ENCODE measurements around the gene MORN2.
A peak's percentile ranks its signal among the peaks of the same experiment; 100 is the strongest.

The MORN2 gene

DNA sequence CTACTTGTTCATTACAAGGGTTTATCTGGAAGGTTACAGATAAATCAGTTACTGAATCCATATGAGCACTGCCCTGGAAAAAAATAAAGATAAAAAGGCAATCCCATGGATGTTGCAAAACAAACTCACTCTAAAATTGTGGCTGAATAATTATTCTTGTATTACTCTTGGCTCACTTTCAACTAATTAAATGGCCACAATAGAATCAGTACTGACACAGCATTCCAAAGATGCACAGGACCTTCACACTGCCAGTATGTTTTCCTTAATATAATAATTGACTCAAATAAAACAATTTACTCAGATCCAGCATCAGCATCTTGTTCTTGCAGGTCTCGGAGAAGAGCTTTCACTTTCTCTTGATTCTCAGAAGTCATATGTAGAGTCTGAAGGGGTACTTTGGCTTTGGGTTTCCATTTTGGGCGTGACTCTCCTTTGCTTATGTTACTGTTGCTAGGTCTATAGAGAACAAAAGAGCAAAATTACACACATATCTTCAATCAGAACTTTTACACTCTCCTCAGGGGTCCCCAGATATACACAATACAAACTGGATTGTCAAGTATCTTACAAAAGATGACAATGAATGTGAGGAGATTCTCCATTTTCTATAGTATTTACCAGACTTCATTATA, 12.6 kb upstream of the MORN2 start:
- no peak overlapping the region for H2BK15ac ChIP-seq (replicated peaks; ENCODE audit: low read depth)
- no peaks in the 10 kb centered on the region for H3K36me3 ChIP-seq (ENCODE audit: control insufficient read depth, insufficient read depth, low read length)
- peak; percentile 61 for DNase-seq
- no peaks in the 10 kb centered on the region for H3K79me1 ChIP-seq (ENCODE audit: low read length)
- no peak overlapping the region for H2BK5ac ChIP-seq (ENCODE audit: low read length)
- no peaks in the 10 kb centered on the region for H3K4me1 ChIP-seq (ENCODE audit: control insufficient read depth, low read depth, low read length)
- no peak overlapping the region for H3K4me2 ChIP-seq (ENCODE audit: low read length)
- no peak overlapping the region for H3K4ac ChIP-seq (ENCODE audit: low read depth, low read length)
- no peak overlapping the region for H3K56ac ChIP-seq (ENCODE audit: low read length)
- no peak overlapping the region for H4K5ac ChIP-seq (ENCODE audit: low read length)
- no peak overlapping the region for H3K18ac ChIP-seq (ENCODE audit: low read length)
- no peaks in the 10 kb centered on the region for H3K79me2 ChIP-seq (ENCODE audit: control insufficient read depth, insufficient read depth, low read length)
- WGBS (ENCODE audit: extremely low coverage, insufficient coverage, low lambda C conversion rate) = no CpG with 5 or more reads among the region's 2 CpGs
- no peak overlapping the region for H2AK5ac ChIP-seq (ENCODE audit: low read length)
- no peak overlapping the region for H4K8ac ChIP-seq (ENCODE audit: low read depth, low read length)
- H2BK120ac ChIP-seq (ENCODE audit: low read depth, low read length) = no peak overlapping the region
- no peak overlapping the region for H3K27ac ChIP-seq (ENCODE audit: low read depth, low read length)
- no peak overlapping the region for H3K4me3 ChIP-seq (ENCODE audit: low read length)
- H3K27me3 ChIP-seq (ENCODE audit: insufficient read depth, low read length, poor library complexity) = no peaks in the 10 kb centered on the region
- no peak overlapping the region for H3K9ac ChIP-seq (ENCODE audit: low read length)
- H3K23ac ChIP-seq (ENCODE audit: low read length) = no peak overlapping the region

DNA sequence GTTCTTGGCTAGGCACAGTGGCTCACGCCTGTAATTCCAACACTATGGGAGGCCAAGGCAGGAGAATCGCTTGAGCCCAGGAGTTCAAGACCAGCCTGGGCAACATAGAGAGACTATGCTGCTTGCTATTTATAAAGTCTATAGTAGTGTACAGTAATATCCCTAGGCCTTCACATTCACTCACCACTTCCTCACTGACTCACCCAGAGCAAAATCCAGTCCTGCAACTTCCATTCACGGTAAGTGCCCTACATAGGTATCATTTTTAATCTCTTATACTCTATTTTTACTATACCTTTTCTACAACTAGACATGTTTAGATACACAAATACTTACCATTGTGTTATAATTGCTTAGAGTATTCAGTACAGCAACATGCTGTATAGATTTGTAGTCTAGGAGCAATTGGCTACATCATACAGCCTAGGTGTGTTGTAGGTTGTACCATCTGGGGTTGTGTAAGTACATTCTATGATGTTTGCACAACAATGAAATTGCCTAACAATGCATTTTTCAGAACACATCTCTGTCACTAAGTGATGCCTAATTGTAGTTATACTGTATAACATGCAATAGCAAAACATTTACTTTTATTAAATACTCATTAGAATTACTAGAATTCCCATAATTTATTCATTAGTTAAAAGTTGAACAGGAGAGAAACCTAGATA, 8.9 kb upstream of the MORN2 start:
- Histone ChIP-seq H3K4me1 (ENCODE audit: control insufficient read depth, low read depth, low read length) (no peaks in the 10 kb centered on the region), H3K4me2 (ENCODE audit: low read length) (no peak overlapping the region), H3K4ac (ENCODE audit: low read depth, low read length) (no peak overlapping the region), H2BK15ac (replicated peaks; ENCODE audit: low read depth) (no peak overlapping the region), H4K5ac (ENCODE audit: low read length) (no peak overlapping the region), H4K8ac (ENCODE audit: low read depth, low read length) (no peak overlapping the region), H3K36me3 (ENCODE audit: control insufficient read depth, insufficient read depth, low read length) (no peaks in the 10 kb centered on the region), H3K56ac (ENCODE audit: low read length) (no peak overlapping the region), H3K18ac (ENCODE audit: low read length) (no peak overlapping the region), H3K79me1 (ENCODE audit: low read length) (no peaks in the 10 kb centered on the region), H3K79me2 (ENCODE audit: control insufficient read depth, insufficient read depth, low read length) (no peaks in the 10 kb centered on the region), H2BK120ac (ENCODE audit: low read depth, low read length) (no peak overlapping the region), H2BK5ac (ENCODE audit: low read length) (no peak overlapping the region), H3K27me3 (ENCODE audit: insufficient read depth, low read length, poor library complexity) (no peaks in the 10 kb centered on the region), H3K9ac (ENCODE audit: low read length) (no peak overlapping the region), H3K27ac (ENCODE audit: low read depth, low read length) (no peak overlapping the region), H2AK5ac (ENCODE audit: low read length) (no peak overlapping the region), H3K4me3 (ENCODE audit: low read length) (no peak overlapping the region), H3K23ac (ENCODE audit: low read length) (no peak overlapping the region)
- no CpG with 5 or more reads among the region's 3 CpGs for WGBS (ENCODE audit: extremely low coverage, insufficient coverage, low lambda C conversion rate)
- no peak for DNase-seq

DNA sequence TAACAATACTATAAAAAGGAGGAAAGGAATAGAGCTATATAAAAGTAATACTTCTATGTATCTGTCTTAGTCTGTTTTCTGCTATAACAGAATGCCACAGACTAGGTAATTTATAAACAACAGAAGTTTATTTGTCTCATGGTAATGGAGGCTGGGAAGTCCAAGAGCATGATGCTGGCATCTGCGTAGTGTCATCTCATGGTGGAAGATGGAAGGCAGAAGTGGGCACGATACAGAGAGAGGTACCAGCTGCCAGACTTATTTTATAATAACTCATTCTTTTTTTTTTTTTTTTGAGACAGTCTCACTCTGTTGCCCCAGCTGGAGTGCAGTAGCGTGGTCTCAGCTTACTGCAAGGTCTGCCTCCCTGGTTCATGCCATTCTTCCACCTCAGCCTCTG, 4.3 kb upstream of the MORN2 start:
- H3K9ac ChIP-seq (ENCODE audit: low read length) = no peak overlapping the region
- H3K79me2 ChIP-seq (ENCODE audit: control insufficient read depth, insufficient read depth, low read length) = peaks cover 6% of the 10 kb centered on the region
- no peak for DNase-seq
- no peak overlapping the region for H4K8ac ChIP-seq (ENCODE audit: low read depth, low read length)
- no peak overlapping the region for H2BK15ac ChIP-seq (replicated peaks; ENCODE audit: low read depth)
- no peak overlapping the region for H2AK5ac ChIP-seq (ENCODE audit: low read length)
- H3K4me2 ChIP-seq (ENCODE audit: low read length) = no peak overlapping the region
- no peak overlapping the region for H3K23ac ChIP-seq (ENCODE audit: low read length)
- H3K18ac ChIP-seq (ENCODE audit: low read length) = no peak overlapping the region
- H3K4ac ChIP-seq (ENCODE audit: low read depth, low read length) = no peak overlapping the region
- H3K27ac ChIP-seq (ENCODE audit: low read depth, low read length) = no peak overlapping the region
- no CpG with 5 or more reads among the region's 3 CpGs for WGBS (ENCODE audit: extremely low coverage, insufficient coverage, low lambda C conversion rate)
- H3K4me3 ChIP-seq (ENCODE audit: low read length) = no peak overlapping the region
- H3K56ac ChIP-seq (ENCODE audit: low read length) = no peak overlapping the region
- H3K27me3 ChIP-seq (ENCODE audit: insufficient read depth, low read length, poor library complexity) = no peaks in the 10 kb centered on the region
- H3K4me1 ChIP-seq (ENCODE audit: control insufficient read depth, low read depth, low read length) = peaks cover 2% of the 10 kb centered on the region
- peaks cover 6% of the 10 kb centered on the region for H3K79me1 ChIP-seq (ENCODE audit: low read length)
- no peak overlapping the region for H2BK120ac ChIP-seq (ENCODE audit: low read depth, low read length)
- H2BK5ac ChIP-seq (ENCODE audit: low read length) = no peak overlapping the region
- H3K36me3 ChIP-seq (ENCODE audit: control insufficient read depth, insufficient read depth, low read length) = no peaks in the 10 kb centered on the region
- no peak overlapping the region for H4K5ac ChIP-seq (ENCODE audit: low read length)

DNA sequence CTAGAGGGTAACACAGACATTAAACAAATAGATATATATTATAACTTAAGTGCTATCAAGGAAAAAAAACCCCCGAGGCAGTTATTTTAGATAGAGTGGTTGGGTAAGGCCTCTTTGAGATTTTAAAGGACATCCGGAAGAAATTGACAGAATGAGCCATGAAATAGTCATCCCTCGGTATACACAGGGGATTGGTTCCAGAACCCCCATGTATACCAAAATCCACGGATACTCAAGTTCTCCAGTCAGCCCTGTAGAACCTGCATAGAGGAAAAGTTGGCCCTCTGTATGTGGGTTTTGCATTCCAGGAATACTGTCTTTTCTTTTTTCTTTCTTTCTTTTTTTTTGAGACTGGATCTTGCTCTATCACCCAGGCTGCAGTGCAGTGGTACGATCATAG, 2.0 kb upstream of the MORN2 start:
- Histone ChIP-seq H2BK15ac (replicated peaks; ENCODE audit: low read depth) (no peak overlapping the region), H3K79me1 (ENCODE audit: low read length) (peaks cover 6% of the 10 kb centered on the region), H3K4me1 (ENCODE audit: control insufficient read depth, low read depth, low read length) (peaks cover 2% of the 10 kb centered on the region), H4K8ac (ENCODE audit: low read depth, low read length) (no peak overlapping the region), H3K27ac (ENCODE audit: low read depth, low read length) (no peak overlapping the region), H3K56ac (ENCODE audit: low read length) (no peak overlapping the region), H3K4me2 (ENCODE audit: low read length) (no peak overlapping the region), H3K4me3 (ENCODE audit: low read length) (no peak overlapping the region), H2BK120ac (ENCODE audit: low read depth, low read length) (no peak overlapping the region), H3K9ac (ENCODE audit: low read length) (no peak overlapping the region), H3K36me3 (ENCODE audit: control insufficient read depth, insufficient read depth, low read length) (no peaks in the 10 kb centered on the region), H2BK5ac (ENCODE audit: low read length) (no peak overlapping the region), H3K23ac (ENCODE audit: low read length) (no peak overlapping the region), H4K5ac (ENCODE audit: low read length) (no peak overlapping the region), H3K79me2 (ENCODE audit: control insufficient read depth, insufficient read depth, low read length) (peaks cover 6% of the 10 kb centered on the region), H2AK5ac (ENCODE audit: low read length) (no peak overlapping the region), H3K27me3 (ENCODE audit: insufficient read depth, low read length, poor library complexity) (no peaks in the 10 kb centered on the region), H3K4ac (ENCODE audit: low read depth, low read length) (no peak overlapping the region), H3K18ac (ENCODE audit: low read length) (no peak overlapping the region)
- WGBS (ENCODE audit: extremely low coverage, insufficient coverage, low lambda C conversion rate) = no CpG with 5 or more reads among the region's 5 CpGs
- DNase-seq = no peak

DNA sequence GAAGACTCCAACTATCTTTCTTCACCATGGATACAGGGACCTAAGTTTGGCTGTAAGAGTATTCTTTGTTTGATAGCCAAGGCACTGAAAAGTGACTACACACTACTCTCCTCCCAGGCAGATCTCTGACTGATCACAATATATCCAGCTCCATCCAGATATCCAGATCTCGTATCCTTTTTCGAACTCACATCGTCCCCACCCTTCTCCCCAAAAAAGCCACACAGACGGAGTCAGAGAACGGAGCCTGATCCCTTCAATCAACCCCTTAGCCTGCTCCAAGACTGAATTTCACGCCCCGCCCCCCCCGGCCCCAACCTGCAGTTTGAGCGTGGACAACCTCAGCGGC, 575 bp upstream of the MORN2 start:
- peak overlapping the region; percentile 97 for H3K4me3 ChIP-seq (ENCODE audit: low read length)
- peak overlapping the region; percentile 96 for H3K56ac ChIP-seq (ENCODE audit: low read length)
- H4K8ac ChIP-seq (ENCODE audit: low read depth, low read length) = no peak overlapping the region
- H4K5ac ChIP-seq (ENCODE audit: low read length) = no peak overlapping the region
- H3K23ac ChIP-seq (ENCODE audit: low read length) = no peak overlapping the region
- WGBS (ENCODE audit: extremely low coverage, insufficient coverage, low lambda C conversion rate) = no CpG with 5 or more reads among the region's 10 CpGs
- no peak overlapping the region for H2BK15ac ChIP-seq (replicated peaks; ENCODE audit: low read depth)
- H3K4me2 ChIP-seq (ENCODE audit: low read length) = peak overlapping the region; percentile 26
- H3K27ac ChIP-seq (ENCODE audit: low read depth, low read length) = no peak overlapping the region
- no peak overlapping the region for H3K4ac ChIP-seq (ENCODE audit: low read depth, low read length)
- H3K79me1 ChIP-seq (ENCODE audit: low read length) = peaks cover 6% of the 10 kb centered on the region
- H2BK5ac ChIP-seq (ENCODE audit: low read length) = no peak overlapping the region
- DNase-seq = no peak
- peaks cover 6% of the 10 kb centered on the region for H3K79me2 ChIP-seq (ENCODE audit: control insufficient read depth, insufficient read depth, low read length)
- H2BK120ac ChIP-seq (ENCODE audit: low read depth, low read length) = no peak overlapping the region
- no peak overlapping the region for H2AK5ac ChIP-seq (ENCODE audit: low read length)
- H3K9ac ChIP-seq (ENCODE audit: low read length) = peak overlapping the region; percentile 88
- no peaks in the 10 kb centered on the region for H3K27me3 ChIP-seq (ENCODE audit: insufficient read depth, low read length, poor library complexity)
- H3K18ac ChIP-seq (ENCODE audit: low read length) = no peak overlapping the region
- H3K4me1 ChIP-seq (ENCODE audit: control insufficient read depth, low read depth, low read length) = peaks cover 2% of the 10 kb centered on the region
- H3K36me3 ChIP-seq (ENCODE audit: control insufficient read depth, insufficient read depth, low read length) = no peaks in the 10 kb centered on the region

DNA sequence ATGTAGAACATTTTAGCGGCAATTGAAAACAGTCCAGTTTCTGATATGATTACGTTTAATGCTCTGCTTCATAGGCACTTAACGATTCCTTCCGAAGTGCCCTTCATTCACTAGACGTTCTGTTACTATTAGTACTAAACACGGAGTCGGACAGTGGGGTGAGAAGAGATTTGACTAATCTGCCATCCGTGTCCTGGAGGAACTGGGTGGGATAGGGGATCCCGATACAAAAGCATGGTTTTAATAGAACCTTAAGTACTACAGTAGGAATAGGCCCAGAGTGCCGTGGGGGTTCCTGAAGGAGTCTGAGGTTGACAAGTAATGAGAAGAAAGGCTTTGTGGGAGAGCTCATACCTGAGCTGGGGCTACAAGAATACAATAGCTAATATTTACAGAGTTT, 631 bp downstream of the MORN2 start:
- H2AK5ac ChIP-seq (ENCODE audit: low read length) = no peak overlapping the region
- no peak overlapping the region for H2BK120ac ChIP-seq (ENCODE audit: low read depth, low read length)
- no CpG with 5 or more reads among the region's 10 CpGs for WGBS (ENCODE audit: extremely low coverage, insufficient coverage, low lambda C conversion rate)
- peaks cover 6% of the 10 kb centered on the region for H3K79me1 ChIP-seq (ENCODE audit: low read length)
- no peak for DNase-seq
- peaks cover 2% of the 10 kb centered on the region for H3K4me1 ChIP-seq (ENCODE audit: control insufficient read depth, low read depth, low read length)
- H4K8ac ChIP-seq (ENCODE audit: low read depth, low read length) = no peak overlapping the region
- no peak overlapping the region for H2BK5ac ChIP-seq (ENCODE audit: low read length)
- H3K27ac ChIP-seq (ENCODE audit: low read depth, low read length) = no peak overlapping the region
- H3K36me3 ChIP-seq (ENCODE audit: control insufficient read depth, insufficient read depth, low read length) = no peaks in the 10 kb centered on the region
- peak overlapping the region; percentile 19 for H3K56ac ChIP-seq (ENCODE audit: low read length)
- no peak overlapping the region for H4K5ac ChIP-seq (ENCODE audit: low read length)
- H3K23ac ChIP-seq (ENCODE audit: low read length) = no peak overlapping the region
- no peak overlapping the region for H2BK15ac ChIP-seq (replicated peaks; ENCODE audit: low read depth)
- H3K4ac ChIP-seq (ENCODE audit: low read depth, low read length) = no peak overlapping the region
- peak overlapping the region; percentile 97 for H3K4me3 ChIP-seq (ENCODE audit: low read length)
- H3K4me2 ChIP-seq (ENCODE audit: low read length) = peak overlapping the region; percentile 83
- H3K18ac ChIP-seq (ENCODE audit: low read length) = no peak overlapping the region
- no peaks in the 10 kb centered on the region for H3K27me3 ChIP-seq (ENCODE audit: insufficient read depth, low read length, poor library complexity)
- peaks cover 6% of the 10 kb centered on the region for H3K79me2 ChIP-seq (ENCODE audit: control insufficient read depth, insufficient read depth, low read length)
- peak overlapping the region; percentile 67 for H3K9ac ChIP-seq (ENCODE audit: low read length)
